Breast epithelium (tissue), 4 donors: ENCODE data around the gene SYNE2. TPM values are rescaled to one million over a fixed set of nuclear protein-coding genes. Genes with fewer than 3 reads are reported as not detected.

Source experiments
- DNase-seq, 2 donors: peaks; one replicate each; pipeline ENCODE4 v3.0.0-alpha.2; 2019; ENCODE audit warnings: low spot score in 2 of 2
- H3K27ac ChIP-seq, 2 donors: fragments of 200-600 bp; sonication (generic) in 1 of 2; one replicate each; pipeline ENCODE4 v1.5.1; 2016 to 2019; ENCODE audit warnings: mild to moderate bottlenecking in 1 of 2
- H3K27me3 ChIP-seq, 2 donors: fragments of 200-600 bp; sonication (generic) in 1 of 2; one replicate each; pipeline versions ENCODE4 v1.5.1 to v1.6.0; 2017 to 2019; ENCODE audit warnings: control low read depth in 1 of 2, mild to moderate bottlenecking in 1 of 2
- H3K36me3 ChIP-seq: fragments of 200-600 bp; one replicate; pipeline ENCODE4 v1.5.1; 2019
- H3K4me1 ChIP-seq, 2 donors: fragments of 200-600 bp; sonication (generic); one replicate each; pipeline ENCODE4 v1.5.1; 2016 to 2019; ENCODE audit warnings: control low read depth in 1 of 2
- H3K4me3 ChIP-seq, 3 donors: fragments of 200-600 bp; sonication (generic); 1 replicate in 2 of 3; 2 replicates in 1 of 3; pipeline ENCODE4 v1.5.1; 2016 to 2019; ENCODE audit warnings: mild to moderate bottlenecking in 3 of 3, moderate library complexity in 2 of 3
- H3K9me3 ChIP-seq, 2 donors: fragments of 200-600 bp; sonication (generic) in 1 of 2; one replicate each; pipeline ENCODE4 v1.5.1; 2016 to 2019; ENCODE audit warnings: control low read depth in 1 of 2
- POLR2A ChIP-seq: fragments of 450-650 bp; IDR thresholded peaks from one replicate; pipeline ENCODE4 v1.6.1; 2016; ENCODE audit warnings: antibody characterized with exemption, mild to moderate bottlenecking, moderate library complexity
- POLR2AphosphoS5 ChIP-seq, 3 donors: sonication (generic); formaldehyde crosslinking; IDR thresholded peaks; one replicate each; pipeline ENCODE4 v1.6.1; 2017; ENCODE audit warnings: antibody characterized with exemption in 3 of 3
- intact Hi-C: fragments of 100-400 bp; cut with DNase I; formaldehyde crosslinking; loops from one replicate; pipeline ENCODE4 v1.15.1; 2023; ENCODE audit warnings: low total_unique reads
- total RNA-seq, 3 donors: library from RNA; depleted of rRNA; stranded (reverse); fragments of >200 nt; gene quantifications; one replicate each; pipeline ENCODE4 v1.1.0, GENCODE V29; 2016
- TF ChIP-seq, protein P1 (sequence below), 3 donors: fragments of 450-650 bp; IDR thresholded peaks; one replicate each; pipeline ENCODE4 v1.5.1; 2016 to 2017; ENCODE audit warnings: antibody characterized with exemption in 3 of 3, mild to moderate bottlenecking in 3 of 3, moderate library complexity in 3 of 3

The SYNE2 gene
- total RNA-seq, 3 donors from 2014 or later: 81.4 to 308 (median 303) TPM

- TF ChIP-seq, protein P1, sequence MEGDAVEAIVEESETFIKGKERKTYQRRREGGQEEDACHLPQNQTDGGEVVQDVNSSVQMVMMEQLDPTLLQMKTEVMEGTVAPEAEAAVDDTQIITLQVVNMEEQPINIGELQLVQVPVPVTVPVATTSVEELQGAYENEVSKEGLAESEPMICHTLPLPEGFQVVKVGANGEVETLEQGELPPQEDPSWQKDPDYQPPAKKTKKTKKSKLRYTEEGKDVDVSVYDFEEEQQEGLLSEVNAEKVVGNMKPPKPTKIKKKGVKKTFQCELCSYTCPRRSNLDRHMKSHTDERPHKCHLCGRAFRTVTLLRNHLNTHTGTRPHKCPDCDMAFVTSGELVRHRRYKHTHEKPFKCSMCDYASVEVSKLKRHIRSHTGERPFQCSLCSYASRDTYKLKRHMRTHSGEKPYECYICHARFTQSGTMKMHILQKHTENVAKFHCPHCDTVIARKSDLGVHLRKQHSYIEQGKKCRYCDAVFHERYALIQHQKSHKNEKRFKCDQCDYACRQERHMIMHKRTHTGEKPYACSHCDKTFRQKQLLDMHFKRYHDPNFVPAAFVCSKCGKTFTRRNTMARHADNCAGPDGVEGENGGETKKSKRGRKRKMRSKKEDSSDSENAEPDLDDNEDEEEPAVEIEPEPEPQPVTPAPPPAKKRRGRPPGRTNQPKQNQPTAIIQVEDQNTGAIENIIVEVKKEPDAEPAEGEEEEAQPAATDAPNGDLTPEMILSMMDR (IDR thresholded peaks at IDR 0.05): no peak
- TF ChIP-seq POLR2A (no peak), POLR2AphosphoS5 (IDR thresholded peaks at IDR 0.05) (no peak)
- intact Hi-C loops: no loop called here
Measured at GRCh38 chr14:63995285-63995684, 142.5 kb downstream of the SYNE2 start.

GRCh38 chr14:63996016-63996415 lies 143.2 kb downstream of the SYNE2 start:
- H3K27ac ChIP-seq: no peak overlapping the region
- H3K4me3 ChIP-seq: no peak overlapping the region
- H3K27me3 ChIP-seq: no peaks in the 10 kb centered on the region
- peaks cover 11% of the 10 kb centered on the region for H3K36me3 ChIP-seq
- TF ChIP-seq POLR2A (no peak), POLR2AphosphoS5 (IDR thresholded peaks at IDR 0.05) (no peak)
- TF ChIP-seq, protein P1 (IDR thresholded peaks at IDR 0.05): no peak
- H3K9me3 ChIP-seq: no peaks in the 10 kb centered on the region
- H3K4me1 ChIP-seq: no peaks in the 10 kb centered on the region
- no peak for DNase-seq
- intact Hi-C loops: no loop called here

More at GRCh38 chr14:63995285-63995684, 142.5 kb downstream of the SYNE2 start:
- no peaks in the 10 kb centered on the region for H3K4me1 ChIP-seq
- DNase-seq: no peak
- H3K4me3 ChIP-seq: no peak overlapping the region
- H3K27ac ChIP-seq: no peak overlapping the region
- H3K36me3 ChIP-seq: peaks cover 11% of the 10 kb centered on the region
- H3K9me3 ChIP-seq: no peaks in the 10 kb centered on the region
- H3K27me3 ChIP-seq: no peaks in the 10 kb centered on the region

DNA sequence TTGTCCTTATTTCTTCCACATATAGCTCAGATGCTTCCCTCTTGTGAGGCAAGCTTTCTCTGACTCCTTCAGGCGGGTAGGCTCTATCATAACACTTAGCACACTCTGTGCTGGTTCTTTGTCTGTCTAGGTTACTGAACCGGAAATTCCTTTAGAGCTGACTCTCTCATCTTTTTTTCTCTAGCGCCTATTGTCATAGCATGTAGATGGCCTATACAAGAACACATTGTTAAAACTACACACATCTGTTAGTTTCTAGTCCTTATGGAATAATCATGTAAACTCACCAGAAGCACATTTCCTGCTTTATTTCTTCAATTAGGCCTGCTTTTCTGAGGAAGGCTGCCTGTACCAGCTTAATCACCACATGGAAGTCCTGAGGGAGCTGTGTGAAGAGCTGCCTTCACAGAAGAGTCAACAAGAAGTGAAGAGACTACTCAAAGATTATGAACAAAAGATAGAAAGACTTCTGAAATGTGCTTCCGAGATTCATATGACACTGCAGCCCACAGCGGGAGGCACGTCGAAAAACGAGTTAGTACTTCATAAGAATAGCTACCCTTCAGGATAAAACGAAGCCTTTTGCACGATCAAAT lies 143.9 kb downstream of the SYNE2 start:
- Histone ChIP-seq H3K27me3 (no peaks in the 10 kb centered on the region), H3K9me3 (no peaks in the 10 kb centered on the region), H3K36me3 (peaks cover 11% of the 10 kb centered on the region), H3K27ac (no peak overlapping the region), H3K4me1 (no peaks in the 10 kb centered on the region), H3K4me3 (no peak overlapping the region)
- no peak for TF ChIP-seq POLR2A
- TF ChIP-seq, protein P1 (IDR thresholded peaks at IDR 0.05): no peak
- TF ChIP-seq POLR2AphosphoS5 (IDR thresholded peaks at IDR 0.05): no peak
- intact Hi-C loops: no loop called here
- DNase-seq: no peak

DNA sequence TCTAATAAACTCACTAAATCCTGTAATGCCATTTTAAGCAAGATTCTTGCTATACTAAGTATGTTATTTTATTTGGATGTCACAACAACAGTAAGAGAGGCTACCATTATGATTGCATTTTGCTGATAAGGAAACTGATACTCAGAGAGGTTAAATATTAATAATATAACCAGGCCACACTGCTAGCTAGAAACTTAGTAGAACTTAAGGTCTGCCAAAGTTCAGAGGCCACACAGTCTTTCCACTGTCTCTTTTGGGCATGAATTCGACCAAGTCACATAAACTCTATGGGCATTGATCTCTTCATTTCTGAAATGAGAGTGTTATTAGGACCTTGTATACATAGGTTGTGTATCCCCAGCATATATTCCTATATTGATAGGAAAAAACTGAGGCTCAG lies 147.9 kb downstream of the SYNE2 start:
- TF ChIP-seq POLR2AphosphoS5 (IDR thresholded peaks at IDR 0.05): no peak
- TF ChIP-seq, protein P1 (IDR thresholded peaks at IDR 0.05): no peak
- no peak for TF ChIP-seq POLR2A
- peaks cover 11% of the 10 kb centered on the region for H3K36me3 ChIP-seq
- H3K9me3 ChIP-seq: no peaks in the 10 kb centered on the region
- no peaks in the 10 kb centered on the region for H3K27me3 ChIP-seq
- no peak for DNase-seq
- H3K4me3 ChIP-seq: no peak overlapping the region
- no peak overlapping the region for H3K27ac ChIP-seq
- intact Hi-C loops: no loop called here
- no peaks in the 10 kb centered on the region for H3K4me1 ChIP-seq

DNA sequence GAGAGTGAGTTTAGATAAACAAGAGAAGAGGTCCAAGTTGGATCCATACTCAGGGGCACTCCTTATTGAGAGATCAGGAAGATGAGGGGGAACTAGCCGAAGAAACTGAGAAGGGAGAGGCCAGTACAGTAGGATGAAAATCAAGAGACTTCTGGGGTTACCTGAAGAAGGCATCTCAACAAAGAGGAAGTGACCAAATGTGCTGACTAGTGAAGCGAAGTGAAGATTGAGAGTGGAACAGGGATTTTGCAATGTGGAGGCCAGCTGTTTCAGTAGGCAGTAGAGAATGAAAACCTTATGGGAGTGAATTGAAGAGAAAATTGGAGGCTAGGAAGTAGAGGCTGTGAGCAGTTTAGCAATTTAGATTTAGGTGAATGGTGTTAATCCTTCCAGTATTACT lies 153.0 kb downstream of the SYNE2 start:
- H3K9me3 ChIP-seq: no peaks in the 10 kb centered on the region
- no peak for TF ChIP-seq POLR2AphosphoS5 (IDR thresholded peaks at IDR 0.05)
- TF ChIP-seq POLR2A: no peak
- TF ChIP-seq, protein P1 (IDR thresholded peaks at IDR 0.05): no peak
- H3K4me3 ChIP-seq: no peak overlapping the region
- intact Hi-C loops: no loop called here
- H3K27me3 ChIP-seq: no peaks in the 10 kb centered on the region
- no peak for DNase-seq
- H3K4me1 ChIP-seq: no peaks in the 10 kb centered on the region
- H3K27ac ChIP-seq: no peak overlapping the region
- H3K36me3 ChIP-seq: no peaks in the 10 kb centered on the region
